ENCODE data around the gene SLC22A23.
A peak's percentile ranks its signal among the peaks of the same experiment; 100 is the strongest.

The SLC22A23 gene

GRCh38 chr6:3456898-3457709 is at the start of gene SLC22A23:
TSS of gene SLC22A23 (minus strand) at chr6:3457050. CDS start at chr6:3456559, 491 bp downstream.
- DNase-seq, result peak; percentile 81

- DNase-seq, result peak; percentile 43
Measured at GRCh38 chr6:3506200-3506599, 49.4 kb upstream of the SLC22A23 start.

- no peak for DNase-seq
Measured at GRCh38 chr6:3504938-3505805, 48.3 kb upstream of the SLC22A23 start.

DNA sequence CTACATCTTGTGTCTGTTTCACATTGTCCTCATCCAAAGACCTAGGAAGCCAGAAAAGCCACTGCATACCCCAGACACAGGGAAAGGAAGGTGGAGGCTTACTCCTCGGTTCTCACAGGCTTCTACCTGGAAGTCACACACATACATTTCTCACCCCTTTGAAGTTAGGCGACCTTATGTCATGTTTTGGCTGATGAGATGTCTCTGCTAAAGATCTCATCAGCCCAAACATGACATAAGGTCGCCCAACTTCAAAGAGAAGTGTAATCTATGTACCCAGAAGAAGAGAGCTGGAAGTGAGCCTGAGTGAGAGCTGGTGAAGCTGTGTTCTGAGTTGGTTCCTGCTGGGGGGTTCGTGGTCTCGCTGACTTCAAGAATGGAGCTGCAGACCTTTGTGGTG is 47.5 kb upstream of the SLC22A23 start:
- no peak for DNase-seq

- DNase-seq, result peak; percentile 47
Measured at GRCh38 chr6:3501826-3502500, 45.1 kb upstream of the SLC22A23 start.

- DNase-seq, result no peak
Measured at GRCh38 chr6:3500262-3501014, 43.6 kb upstream of the SLC22A23 start.

DNA sequence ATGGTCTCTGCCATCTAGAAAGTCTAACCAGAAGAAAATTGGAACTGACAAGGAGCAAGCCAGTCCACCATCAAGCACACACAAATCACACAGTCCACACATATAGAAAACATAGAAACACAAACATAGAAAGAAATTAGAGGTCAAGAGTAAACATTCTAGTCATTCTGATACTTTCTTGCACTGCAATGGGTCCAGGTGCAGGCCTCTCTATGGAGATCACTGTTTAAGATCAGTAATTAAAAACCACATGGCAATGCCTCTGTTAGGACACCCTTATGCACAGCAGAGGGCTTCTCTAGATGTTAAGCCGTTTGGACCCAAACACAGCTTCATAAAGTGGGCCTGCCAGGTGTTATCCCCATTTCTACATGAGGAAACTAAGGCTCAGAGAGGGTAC is 42.8 kb upstream of the SLC22A23 start:
- DNase-seq, result no peak

GRCh38 chr6:3496395-3496794 is 39.5 kb upstream of the SLC22A23 start:
- DNase-seq, result no peak

- DNase-seq, result no peak
Measured at GRCh38 chr6:3494391-3495100, 37.7 kb upstream of the SLC22A23 start.

DNA sequence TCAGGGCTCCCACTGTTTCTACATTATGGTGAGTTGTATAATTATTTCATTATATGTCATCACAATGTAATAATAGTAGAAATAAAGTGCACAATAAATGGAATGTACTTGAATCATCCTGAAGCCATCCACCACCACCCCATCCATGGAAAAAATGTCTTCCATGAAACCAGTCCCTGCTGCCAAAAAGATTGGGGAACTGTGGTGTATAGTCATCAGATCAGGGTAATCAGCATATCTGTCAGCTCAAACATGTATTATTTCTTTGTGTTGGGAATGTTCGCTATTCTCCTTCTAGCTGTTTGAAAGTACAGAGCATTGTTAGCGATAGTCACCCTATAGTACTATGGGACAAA is 33.8 kb upstream of the SLC22A23 start:
- no peak for DNase-seq

GRCh38 chr6:3489961-3490624 is 33.2 kb upstream of the SLC22A23 start:
- DNase-seq, result no peak

GRCh38 chr6:3489027-3489757 is 32.3 kb upstream of the SLC22A23 start:
- DNase-seq, result no peak

- DNase-seq, result no peak
Measured at GRCh38 chr6:3484946-3485345, 28.1 kb upstream of the SLC22A23 start.

GRCh38 chr6:3484192-3484591 is 27.3 kb upstream of the SLC22A23 start:
- no peak for DNase-seq

DNA sequence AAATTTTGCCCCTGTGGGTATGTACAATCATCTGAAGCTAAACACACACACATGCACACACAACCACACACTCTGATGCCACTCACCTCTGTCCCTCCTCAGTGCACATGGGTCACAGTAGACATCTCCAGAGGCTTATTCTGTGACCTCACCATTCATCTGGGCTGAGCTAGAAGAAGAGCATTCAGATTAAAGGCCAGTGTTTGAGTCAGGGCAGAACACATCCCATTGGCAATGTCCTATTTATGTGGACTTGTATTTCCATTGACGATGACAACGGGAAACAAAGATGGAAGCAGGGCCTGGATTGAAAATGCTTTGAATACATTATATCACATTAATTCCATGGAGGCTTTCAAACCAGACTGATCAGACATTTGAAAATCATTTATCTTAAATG is 26.8 kb upstream of the SLC22A23 start:
- DNase-seq, result no peak

- no peak for DNase-seq
Measured at GRCh38 chr6:3482869-3483268, 26.0 kb upstream of the SLC22A23 start.

- no peak for DNase-seq
Measured at GRCh38 chr6:3481640-3482039, 24.8 kb upstream of the SLC22A23 start.

- no peak for DNase-seq
Measured at GRCh38 chr6:3480009-3480408, 23.2 kb upstream of the SLC22A23 start.

GRCh38 chr6:3473773-3474172 is 16.9 kb upstream of the SLC22A23 start:
- DNase-seq, result no peak

DNA sequence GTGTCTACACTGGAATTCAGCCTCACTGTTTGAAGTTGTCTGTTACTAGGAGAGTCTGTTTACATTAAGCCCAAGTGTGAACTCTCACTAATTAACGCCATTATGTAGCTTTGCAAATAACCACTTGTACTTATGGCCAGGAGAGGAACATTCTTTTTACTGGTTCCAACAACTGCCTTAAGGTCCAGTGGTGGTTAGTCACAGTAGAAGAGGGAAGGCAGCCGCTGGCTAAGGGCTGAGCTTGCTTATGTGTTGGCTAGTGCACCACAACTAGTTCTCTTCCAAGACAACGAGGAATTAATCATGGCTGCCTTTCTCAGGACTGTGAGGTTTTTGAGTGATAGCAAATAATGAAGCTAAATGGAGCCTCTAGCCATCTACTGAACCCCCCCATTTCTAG is 14.9 kb upstream of the SLC22A23 start:
- DNase-seq, result no peak

- DNase-seq, result no peak
Measured at GRCh38 chr6:3471286-3471685, 14.4 kb upstream of the SLC22A23 start.

Data from OCI-M1 (cell line).